Inferior parietal cortex (tissue), 1 donor: ENCODE results near the gene SLC2A9.
A peak's percentile ranks its signal among the peaks of the same experiment; 100 is the strongest.

Experiments used
- DNase-seq: peaks from one replicate; pipeline ENCODE4 v3.0.0-alpha.2; 2016; ENCODE audit errors: extremely low spot score

Gene SLC2A9

GRCh38 chr4:9963328-9963727, 58.0 kb downstream of the SLC2A9 start:
- no peak for DNase-seq

GRCh38 chr4:9962611-9963314, 58.5 kb downstream of the SLC2A9 start:
- no peak for DNase-seq

- no peak for DNase-seq
Measured at GRCh38 chr4:9954468-9954867, 66.8 kb downstream of the SLC2A9 start.

- no peak for DNase-seq
Measured at GRCh38 chr4:9953089-9953488, 68.2 kb downstream of the SLC2A9 start.

GRCh38 chr4:9952415-9952950, 68.8 kb downstream of the SLC2A9 start:
- no peak for DNase-seq

- no peak for DNase-seq
Measured at GRCh38 chr4:9949573-9949972, 71.7 kb downstream of the SLC2A9 start.

GRCh38 chr4:9947168-9948062, 73.9 kb downstream of the SLC2A9 start:
- no peak for DNase-seq

GRCh38 chr4:9946170-9946569, 75.1 kb downstream of the SLC2A9 start:
- no peak for DNase-seq

GRCh38 chr4:9944431-9945425, 76.6 kb downstream of the SLC2A9 start:
- DNase-seq: no peak

- DNase-seq: no peak
Measured at GRCh38 chr4:9943761-9944160, 77.5 kb downstream of the SLC2A9 start.

GRCh38 chr4:9942921-9943600, 78.2 kb downstream of the SLC2A9 start:
- no peak for DNase-seq

GRCh38 chr4:9942139-9942538, 79.2 kb downstream of the SLC2A9 start:
- DNase-seq: no peak

GRCh38 chr4:9940041-9940440, 81.3 kb downstream of the SLC2A9 start:
- no peak for DNase-seq

GRCh38 chr4:9938933-9939332, 82.4 kb downstream of the SLC2A9 start:
- DNase-seq: no peak

- DNase-seq: no peak
Measured at GRCh38 chr4:9937078-9937477, 84.2 kb downstream of the SLC2A9 start.

GRCh38 chr4:9936129-9936644, 85.1 kb downstream of the SLC2A9 start:
- DNase-seq: no peak

- DNase-seq: no peak
Measured at GRCh38 chr4:9933956-9934355, 87.3 kb downstream of the SLC2A9 start.

GRCh38 chr4:9933184-9933583, 88.1 kb downstream of the SLC2A9 start:
- DNase-seq: no peak

GRCh38 chr4:9932771-9933170, 88.5 kb downstream of the SLC2A9 start:
- no peak for DNase-seq

- DNase-seq: peak; percentile 7
Measured at GRCh38 chr4:9931146-9931545, 90.2 kb downstream of the SLC2A9 start.

GRCh38 chr4:9929111-9929510, 92.2 kb downstream of the SLC2A9 start:
- no peak for DNase-seq
